NCI-H524 treated with DMSO at 0.1 percent for 48 hours (cell line): ENCODE results near the gene RHOF.

Experiments
- DNase-seq: peaks from one replicate; lab custom pipeline; 2025; lab: John Stamatoyannopoulos, UW

The RHOF gene

DNA sequence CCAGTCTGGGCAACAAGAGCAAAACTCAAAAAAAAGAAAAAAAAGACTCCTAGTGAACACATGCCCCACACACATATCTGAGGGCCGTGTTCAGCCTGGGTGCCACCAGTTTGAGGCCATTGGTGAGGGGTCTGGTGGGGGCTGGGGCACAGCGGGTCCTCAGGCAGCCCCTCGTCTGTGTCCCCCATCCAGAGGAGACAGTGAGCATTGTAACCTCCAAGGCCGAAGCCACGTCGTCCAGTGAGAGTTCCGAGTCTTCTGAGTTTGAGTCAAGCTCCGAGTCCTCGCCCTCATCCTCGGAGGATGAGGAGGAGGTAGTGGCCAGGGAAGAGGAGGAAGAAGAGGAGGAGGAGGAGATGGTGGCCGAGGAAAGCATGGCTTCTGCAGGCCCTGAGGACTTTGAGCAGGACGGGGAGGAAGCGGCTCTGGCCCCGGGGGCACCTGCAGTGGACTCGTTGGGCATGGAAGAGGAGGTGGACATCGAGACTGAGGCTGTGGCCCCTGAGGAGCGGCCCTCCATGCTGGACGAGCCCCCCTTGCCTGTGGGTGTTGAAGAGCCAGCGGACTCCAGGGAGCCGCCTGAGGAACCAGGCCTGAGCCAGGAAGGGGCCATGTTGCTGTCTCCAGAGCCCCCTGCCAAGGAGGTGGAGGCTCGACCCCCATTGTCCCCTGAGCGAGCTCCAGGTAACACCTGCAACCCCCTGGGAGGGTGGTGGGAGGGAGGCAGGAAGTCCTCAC, 25.9 kb upstream of the RHOF start:
- DNase-seq: no peak

DNA sequence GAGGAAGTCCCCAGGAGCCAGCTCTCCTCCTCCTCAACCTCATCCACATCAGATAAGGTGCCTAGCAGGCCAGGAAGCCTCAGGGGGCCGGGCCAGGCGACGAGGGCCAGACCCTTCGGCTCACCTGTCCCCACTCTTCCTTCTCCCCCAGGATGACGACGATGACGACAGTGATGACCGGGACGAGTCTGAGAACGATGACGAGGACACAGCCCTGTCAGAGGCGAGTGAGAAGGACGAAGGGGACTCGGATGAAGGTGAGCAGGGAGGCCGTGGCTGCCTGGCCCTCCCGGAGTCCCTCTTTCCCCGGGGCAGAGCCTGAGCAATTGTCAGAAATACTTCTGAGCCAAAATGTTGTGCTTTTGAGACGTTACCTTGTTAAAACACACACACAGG, 24.2 kb upstream of the RHOF start:
- DNase-seq: no peak

- no peak for DNase-seq
Measured at GRCh38 chr12:121816925-121817647, 23.6 kb upstream of the RHOF start.

DNA sequence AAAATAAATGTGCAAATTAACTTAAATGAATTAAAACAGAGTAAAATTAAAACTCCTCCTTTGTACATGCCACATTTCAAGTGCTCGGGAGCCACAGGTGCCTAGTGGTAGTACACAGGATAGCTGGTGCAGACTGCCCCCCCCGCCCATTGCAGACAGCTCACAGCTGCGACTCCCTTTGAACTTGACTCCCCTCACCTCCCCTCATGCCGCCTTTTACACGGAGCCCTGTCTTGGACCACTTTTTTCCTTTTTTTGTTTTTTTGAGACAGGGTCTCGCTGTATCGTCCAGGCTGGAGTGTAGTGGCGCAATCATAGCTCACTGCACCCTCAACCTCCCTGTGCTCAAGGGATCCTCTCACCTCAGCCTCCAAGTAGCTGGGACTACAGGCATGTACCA, 21.8 kb upstream of the RHOF start:
- DNase-seq: no peak

DNA sequence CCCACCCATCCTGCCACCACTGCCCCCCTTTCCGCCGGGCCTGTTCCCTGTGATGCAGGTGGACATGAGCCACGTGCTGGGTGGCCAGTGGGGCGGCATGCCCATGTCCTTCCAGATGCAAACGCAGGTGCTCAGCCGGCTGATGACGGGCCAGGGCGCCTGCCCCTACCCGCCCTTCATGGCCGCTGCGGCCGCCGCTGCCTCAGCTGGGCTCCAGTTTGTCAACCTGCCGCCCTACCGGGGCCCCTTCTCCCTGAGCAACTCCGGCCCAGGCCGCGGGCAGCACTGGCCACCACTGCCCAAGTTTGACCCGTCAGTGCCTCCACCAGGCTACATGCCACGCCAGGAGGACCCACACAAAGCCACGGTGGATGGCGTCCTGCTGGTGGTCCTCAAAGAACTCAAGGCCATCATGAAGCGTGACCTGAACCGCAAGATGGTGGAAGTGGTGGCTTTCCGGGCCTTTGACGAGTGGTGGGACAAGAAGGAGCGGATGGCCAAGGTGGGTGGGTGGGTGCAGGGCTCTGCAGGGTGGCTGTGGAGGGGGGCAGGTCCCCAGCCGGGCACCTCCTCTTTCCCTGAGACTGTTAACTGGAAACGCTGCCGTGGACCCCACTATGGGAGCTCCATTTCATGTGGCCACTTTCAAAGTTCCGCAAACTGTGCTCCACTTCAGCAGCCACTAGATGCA, 21.1 kb upstream of the RHOF start:
- DNase-seq: no peak

GRCh38 chr12:121813951-121814350, 20.5 kb upstream of the RHOF start:
- DNase-seq: no peak

DNA sequence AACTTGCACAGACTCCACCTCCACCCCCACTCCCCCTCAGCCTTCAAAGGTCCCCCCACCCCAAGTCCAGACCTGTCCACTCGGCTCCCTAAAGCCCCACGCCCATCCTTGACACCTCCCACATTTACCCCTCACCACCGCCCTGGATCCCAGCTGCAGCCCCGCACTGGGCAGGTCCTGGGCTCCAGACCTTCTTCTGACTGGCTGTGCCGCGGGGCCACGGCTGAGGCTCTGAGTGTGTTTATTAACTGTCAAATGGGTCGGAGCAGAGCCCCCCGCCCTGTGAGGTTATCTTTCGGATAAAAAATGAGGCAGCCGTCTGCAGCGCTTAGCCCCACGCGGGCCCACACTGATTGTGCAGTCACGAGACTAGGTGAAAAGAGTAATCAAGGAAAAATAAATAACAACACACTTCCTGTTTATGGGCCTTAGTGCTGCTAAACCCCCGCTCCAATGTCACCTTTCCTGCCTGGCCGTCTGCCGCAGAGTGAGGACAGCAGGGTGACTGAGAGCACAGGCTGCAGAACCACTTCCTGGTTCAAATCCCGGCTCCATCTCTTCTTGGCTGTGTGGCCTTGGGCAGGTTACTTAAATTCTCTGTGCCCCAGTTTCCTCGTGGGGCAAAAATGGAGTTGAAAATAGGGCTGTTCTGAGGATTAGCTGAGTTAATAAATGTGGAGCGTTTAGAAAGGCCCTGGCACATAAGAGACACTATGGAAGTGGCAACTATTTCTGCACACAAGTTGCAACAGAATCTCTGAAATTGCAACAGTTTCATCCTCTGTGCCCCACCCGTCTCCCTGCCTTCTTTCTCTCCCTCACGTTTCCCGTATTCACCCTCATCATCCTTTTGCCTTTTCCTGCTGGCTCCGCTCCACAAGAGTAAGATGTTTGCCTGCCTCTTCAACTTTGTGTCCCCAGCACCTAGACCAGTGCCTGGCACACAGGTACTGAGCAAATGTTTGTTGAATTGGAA, 19.7 kb upstream of the RHOF start:
- no peak for DNase-seq

GRCh38 chr12:121812320-121812871, 18.9 kb upstream of the RHOF start:
- no peak for DNase-seq

DNA sequence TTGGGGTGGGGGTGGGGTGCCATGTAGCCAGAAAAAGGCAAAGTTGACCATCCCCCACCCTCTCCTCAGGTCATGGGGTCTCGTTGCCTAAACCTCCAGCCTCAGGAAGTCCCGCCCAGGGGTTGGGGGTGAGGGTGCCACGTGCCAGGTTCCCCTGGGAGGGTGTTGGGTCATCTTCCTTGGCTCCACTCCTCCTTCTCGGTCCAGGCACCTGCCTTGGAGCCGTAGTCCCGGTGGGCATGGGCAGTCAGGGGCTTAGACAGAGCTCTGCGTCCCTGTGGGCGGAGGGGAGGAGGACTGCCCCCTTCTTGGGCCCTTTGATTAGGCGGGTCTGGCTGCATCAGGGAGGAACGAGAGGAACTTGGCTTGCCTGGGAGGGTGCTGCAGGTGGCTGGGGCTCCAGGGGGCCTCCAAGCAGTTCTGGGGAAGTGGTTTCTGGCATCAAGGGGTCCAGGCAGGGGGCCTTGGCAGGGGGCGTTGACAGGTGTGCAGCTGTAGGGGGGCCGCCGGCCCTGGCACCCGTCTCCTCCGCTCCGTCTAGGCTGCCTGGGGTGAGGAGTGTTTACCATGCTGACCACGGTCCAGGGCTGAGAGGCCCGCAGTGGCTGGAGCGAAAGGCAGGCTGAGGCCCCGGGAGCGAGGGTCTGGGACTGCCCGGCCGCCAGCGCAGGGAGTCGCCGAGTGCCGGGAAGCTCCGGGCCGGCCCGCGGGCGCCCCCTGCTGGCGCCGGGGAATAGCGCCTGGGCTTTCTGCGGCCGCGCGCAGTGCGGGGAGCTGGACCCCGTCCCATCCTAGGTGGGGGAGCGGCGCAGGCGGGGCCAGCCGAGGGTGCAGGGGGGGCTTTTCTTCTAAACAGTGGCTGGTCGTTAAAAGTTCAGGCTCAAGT, 18.2 kb upstream of the RHOF start:
- DNase-seq: no peak

DNA sequence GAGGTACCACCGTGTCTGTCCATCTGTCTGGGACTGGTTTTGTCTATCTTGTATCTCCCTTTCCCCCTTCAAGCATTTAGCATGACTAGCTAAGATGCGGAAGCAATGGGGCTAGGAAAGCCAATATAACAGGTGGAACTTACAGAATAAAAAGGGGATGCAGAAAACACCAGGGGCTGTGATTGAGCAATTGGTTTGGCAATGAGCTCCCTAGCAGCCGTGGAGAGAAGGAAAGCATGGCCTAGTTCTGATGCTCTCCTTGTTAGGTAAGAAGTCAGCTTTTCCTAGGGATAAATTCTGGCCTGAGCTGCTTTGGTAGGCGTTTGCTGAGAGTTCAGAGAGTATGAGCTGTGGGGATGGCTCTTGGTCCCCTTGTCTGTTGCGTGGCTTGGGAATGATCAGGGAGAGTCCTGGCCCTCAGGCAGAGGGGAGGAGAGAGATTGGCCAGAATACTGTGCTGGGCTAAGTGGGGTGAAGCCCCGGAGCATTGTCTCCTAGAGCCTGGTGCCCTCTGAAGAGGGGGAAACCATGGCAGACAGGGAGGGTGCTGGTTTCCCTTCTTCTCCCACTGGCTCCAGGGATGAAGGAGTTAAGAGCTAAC, 17.4 kb upstream of the RHOF start:
- no peak for DNase-seq

- DNase-seq: no peak
Measured at GRCh38 chr12:121810234-121810817, 16.8 kb upstream of the RHOF start.

DNA sequence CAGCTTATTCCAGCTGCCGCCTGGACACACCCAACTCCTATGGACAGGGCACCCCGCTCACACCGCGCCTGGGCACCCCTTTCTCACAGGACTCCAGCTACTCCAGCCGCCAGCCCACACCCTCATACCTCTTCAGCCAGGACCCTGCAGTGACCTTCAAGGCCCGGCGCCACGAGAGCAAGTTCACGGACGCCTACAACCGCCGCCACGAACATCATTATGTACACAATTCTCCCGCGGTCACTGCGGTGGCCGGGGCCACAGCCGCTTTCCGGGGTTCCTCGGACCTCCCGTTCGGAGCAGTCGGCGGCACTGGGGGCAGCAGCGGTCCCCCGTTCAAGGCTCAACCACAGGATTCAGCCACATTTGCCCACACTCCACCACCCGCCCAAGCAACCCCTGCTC, 16.2 kb upstream of the RHOF start:
- DNase-seq: no peak

GRCh38 chr12:121808623-121809022, 15.1 kb upstream of the RHOF start:
- DNase-seq: no peak

DNA sequence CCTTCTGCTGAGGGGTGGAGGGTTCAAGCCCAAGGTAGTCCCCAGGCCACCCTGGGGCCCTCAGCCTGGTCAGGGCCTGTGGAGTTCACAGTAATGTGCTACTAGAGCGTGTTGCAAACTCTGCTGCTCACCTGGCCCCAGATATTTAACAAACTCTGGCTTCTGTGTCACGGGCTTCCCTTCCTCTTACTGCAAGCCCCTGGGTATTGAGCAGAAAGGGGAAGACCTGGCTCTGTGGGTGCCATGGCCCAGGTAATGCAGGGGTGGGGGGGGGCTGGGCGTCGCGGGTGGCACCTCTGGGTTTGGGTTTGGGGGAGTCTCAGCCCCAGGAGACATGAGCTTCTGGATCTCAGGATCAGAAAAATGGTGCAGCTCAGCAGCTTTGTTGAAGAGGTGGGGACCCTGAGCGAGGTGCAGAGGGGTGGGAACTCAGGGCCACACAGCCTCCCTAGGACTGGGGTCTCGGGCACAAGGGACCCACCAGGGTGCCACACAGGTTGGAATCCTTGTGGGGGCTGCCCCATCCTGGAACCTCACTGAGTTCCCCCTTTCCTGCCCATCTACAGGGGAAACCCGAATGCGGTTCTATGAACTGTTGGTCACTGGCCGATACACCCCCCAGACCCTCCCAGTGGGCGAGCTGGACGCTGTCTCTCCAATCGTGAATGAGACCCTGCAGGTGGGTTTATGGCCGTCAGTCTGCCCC, 14.3 kb upstream of the RHOF start:
- no peak for DNase-seq

DNA sequence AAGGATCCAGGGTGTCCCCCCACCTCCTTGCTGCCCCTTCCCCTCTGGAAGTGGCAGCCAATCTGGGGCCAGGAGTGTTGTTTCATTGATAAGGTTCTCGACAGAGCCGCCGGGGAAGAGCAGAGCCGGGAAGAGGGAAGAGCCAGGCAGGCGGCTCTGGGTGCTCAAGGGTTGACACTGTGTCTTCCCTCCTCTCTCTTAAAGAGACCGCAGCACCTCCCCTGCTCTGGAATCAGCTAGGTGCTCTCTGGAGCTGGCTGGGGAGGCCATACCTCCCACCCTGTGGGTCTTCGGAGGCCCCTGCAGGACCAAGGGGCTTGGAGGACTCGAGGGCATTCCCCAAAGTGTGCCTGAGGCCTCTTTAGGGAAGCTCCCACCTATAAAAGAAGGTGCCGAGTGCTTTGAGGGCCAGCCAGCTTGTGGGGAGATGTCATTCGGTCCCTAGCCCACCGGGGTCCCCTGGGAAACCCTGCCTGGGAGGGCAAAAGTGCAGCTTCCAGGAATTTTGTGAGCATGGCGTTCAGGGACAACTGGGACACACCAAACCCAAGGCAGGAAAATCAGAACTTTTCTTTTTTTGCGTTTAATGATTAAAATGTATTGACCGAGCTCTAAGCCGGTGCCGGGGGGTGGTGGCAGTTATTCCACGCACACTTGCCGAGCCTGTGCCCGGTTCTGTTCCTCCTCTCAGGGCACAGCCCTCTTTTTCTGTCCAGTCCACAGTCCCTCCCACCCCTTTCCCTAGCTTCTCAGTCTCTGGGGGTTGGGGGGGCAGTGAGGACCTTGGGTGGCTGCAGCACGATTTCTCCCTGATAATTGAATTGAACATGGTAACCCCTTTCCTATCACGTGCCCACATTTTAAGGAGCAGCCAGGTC, 13.3 kb upstream of the RHOF start:
- no peak for DNase-seq

- no peak for DNase-seq
Measured at GRCh38 chr12:121806009-121806545, 12.6 kb upstream of the RHOF start.

GRCh38 chr12:121805171-121806008, 11.9 kb upstream of the RHOF start:
- DNase-seq: no peak
